HepG2 (cell line): ENCODE data around the gene CAMK4. TPM values are rescaled to one million over a fixed set of nuclear protein-coding genes. Genes with fewer than 3 reads are reported as not detected.

Source experiments
- ATAC-seq: fragments of 200-7000 bp; cut with Tn5 transposase; 3 replicates; pipeline ENCODE4 v1.9.1; 2020; ENCODE audit warnings: mild to moderate bottlenecking, moderate library complexity
- BruUV-seq: library from RNA; stranded (reverse); fragments of 400-500 nt; replicated peaks from 2 replicates; lab custom pipeline; 2021; lab: Mats Ljungman, UMichigan
- CTCF ChIA-PET: fragments of 300-600 bp; formaldehyde crosslinking; extraction: SDS; loops from one replicate; lab custom pipeline; 2021; ENCODE audit warnings: low total read pairs, inconsistent platforms, low intra/inter-chr PET ratio; lab: Yijun Ruan, JAX
- POLR2A ChIA-PET: fragments of 350-600 bp; sonication (Branson Sonifier 250); formaldehyde crosslinking; loops from one replicate; lab custom pipeline; 2020; ENCODE audit warnings: antibody characterized with exemption, inconsistent platforms; lab: Yijun Ruan, JAX
- DNase-seq: peaks from one replicate; pipeline ENCODE4 v3.0.0-alpha.2; 2015; ENCODE audit warnings: low spot score
- FAIRE-seq: peaks from 3 replicates; lab custom pipeline; 2011; peaks lifted over from hg19 to GRCh38; lab: Jason Lieb, UNC
- H2AFZ ChIP-seq: one replicate; pipeline ENCODE4 v1.6.1; 2011; ENCODE audit warnings: low read length, inconsistent platforms
- H3K27ac ChIP-seq: fragments of 300-600 bp; 3 replicates; pipeline ENCODE4 v1.8.0; 2011; ENCODE audit warnings: mixed run types, mild to moderate bottlenecking, mixed read lengths, low read length, inconsistent platforms; ENCODE audit not compliant: insufficient read depth; ENCODE audit errors: extremely low read length
- H3K27me3 ChIP-seq, 2 experiments: fragments of 200-600 bp in 1 of 2; 2 replicates in 1 of 2; 3 replicates in 1 of 2; pipeline versions ENCODE4 v1.6.0 to v1.8.0; 2011; ENCODE audit warnings: low read length in 2 of 2, mild to moderate bottlenecking in 2 of 2, moderate library complexity in 2 of 2, inconsistent platforms in 1 of 2; ENCODE audit not compliant: insufficient read depth in 2 of 2, control insufficient read depth in 1 of 2
- H3K36me3 ChIP-seq, 2 experiments: fragments of 200-600 bp in 1 of 2; replicated peaks in 1 of 2; 2 replicates in 1 of 2; 3 replicates in 1 of 2; pipeline versions ENCODE4 v1.5.1 to v1.8.0; 2011; ENCODE audit warnings: low read length in 2 of 2, inconsistent platforms in 1 of 2; ENCODE audit not compliant: insufficient read depth in 2 of 2, control insufficient read depth in 1 of 2
- H3K4me1 ChIP-seq: 2 replicates; pipeline ENCODE4 v1.5.1; 2012; ENCODE audit warnings: low read length, inconsistent platforms; ENCODE audit not compliant: insufficient read depth
- H3K4me2 ChIP-seq: 2 replicates; pipeline ENCODE4 v1.6.0; 2011; ENCODE audit warnings: low read depth, low read length, inconsistent platforms
- H3K4me3 ChIP-seq, 3 experiments: fragments of 200-600 bp in 1 of 3; sonication (generic), shearing (Covaris generic) in 1 of 3; replicated peaks in 1 of 3; 2 replicates each; pipeline ENCODE4 v1.5.1; 2011 to 2016; ENCODE audit warnings: low read length in 3 of 3, inconsistent platforms in 2 of 3, low read depth in 2 of 3, mild to moderate bottlenecking in 2 of 3, control low read depth in 1 of 3, mixed read lengths in 1 of 3; ENCODE audit not compliant: insufficient read depth in 1 of 3
- H3K79me2 ChIP-seq: one replicate; pipeline ENCODE4 v1.6.1; 2011; ENCODE audit warnings: low read length, inconsistent platforms; ENCODE audit not compliant: insufficient read depth
- H3K9ac ChIP-seq: 2 replicates; pipeline ENCODE4 v1.6.0; 2011; ENCODE audit warnings: mild to moderate bottlenecking, low read depth, low read length, inconsistent platforms; ENCODE audit not compliant: insufficient read depth
- H3K9me3 ChIP-seq: 2 replicates; pipeline ENCODE4 v1.5.1; 2012; ENCODE audit warnings: mild to moderate bottlenecking, low read length
- H4K20me1 ChIP-seq: 2 replicates; pipeline ENCODE4 v1.6.0; 2011; ENCODE audit warnings: inconsistent platforms, mild to moderate bottlenecking, low read length, moderate library complexity; ENCODE audit not compliant: insufficient read depth
- BRCA1 ChIP-seq: sonication (generic); formaldehyde crosslinking; IDR thresholded peaks from 2 replicates; pipeline ENCODE4 v1.4.0; 2020; ENCODE audit warnings: missing genetic modification reagents
- CSRNP1 ChIP-seq: sonication (generic); formaldehyde crosslinking; IDR thresholded peaks from 2 replicates; pipeline ENCODE4 v1.8.1; 2023; ENCODE audit warnings: mild to moderate bottlenecking, missing genetic modification reagents
- HOXA9 ChIP-seq: sonication (generic); formaldehyde crosslinking; IDR thresholded peaks from 2 replicates; pipeline ENCODE4 v1.8.1; 2022; ENCODE audit warnings: missing genetic modification reagents, mild to moderate bottlenecking, moderate library complexity, borderline replicate concordance
- KAT7 ChIP-seq: IDR thresholded peaks from 2 replicates; pipeline ENCODE4 v1.6.1; 2018; ENCODE audit warnings: borderline replicate concordance, missing compliant biosample characterization
- RXRA ChIP-seq: sonication (generic); formaldehyde crosslinking; IDR thresholded peaks from 2 replicates; pipeline ENCODE4 v1.5.1; 2020; ENCODE audit warnings: missing genetic modification reagents
- RXRB ChIP-seq: IDR thresholded peaks from 2 replicates; pipeline ENCODE4 v1.6.1; 2016; ENCODE audit warnings: borderline replicate concordance, missing genetic modification reagents, missing compliant biosample characterization
- TARDBP ChIP-seq: sonication (generic); formaldehyde crosslinking; IDR thresholded peaks from 2 replicates; pipeline ENCODE4 v1.8.0; 2022; ENCODE audit warnings: mild to moderate bottlenecking, missing genetic modification reagents
- TCF7L2 ChIP-seq: IDR thresholded peaks from 2 replicates; pipeline ENCODE4 v1.6.1; 2011; ENCODE audit warnings: mild to moderate bottlenecking, low read depth, low read length, moderate library complexity
- TFDP2 ChIP-seq: sonication (generic); formaldehyde crosslinking; IDR thresholded peaks from 2 replicates; pipeline ENCODE4 v1.4.0; 2020; ENCODE audit warnings: missing genetic modification reagents
- THYN1 ChIP-seq: sonication (generic); formaldehyde crosslinking; IDR thresholded peaks from 2 replicates; pipeline ENCODE4 v1.8.1; 2023; ENCODE audit warnings: low read depth, mild to moderate bottlenecking, moderate library complexity, missing genetic modification reagents, borderline replicate concordance
- XRCC5 ChIP-seq: fragments of 200-400 bp; formaldehyde crosslinking; optimal IDR thresholded peaks from 2 replicates; pipeline ENCODE3; 2017; ENCODE audit warnings: mild to moderate bottlenecking, low read length
- ZBTB21 ChIP-seq: sonication (generic); formaldehyde crosslinking; IDR thresholded peaks from 2 replicates; pipeline ENCODE4 v1.4.0; 2020; ENCODE audit warnings: missing genetic modification reagents
- ZNF672 ChIP-seq: sonication (generic); formaldehyde crosslinking; IDR thresholded peaks from 2 replicates; pipeline ENCODE4 v1.8.1; 2022; ENCODE audit warnings: missing genetic modification reagents
- ZNF784 ChIP-seq: sonication (generic); formaldehyde crosslinking; IDR thresholded peaks from 2 replicates; pipeline ENCODE4 v1.5.1; 2020; ENCODE audit warnings: missing genetic modification reagents, mild to moderate bottlenecking, borderline replicate concordance
- WGBS: methylation state at CpG from one replicate; pipeline ENCODE4 v1.1.6; 2017; ENCODE audit warnings: low lambda C conversion rate; 5-methylcytosine and 5-hydroxymethylcytosine counted together
- in situ Hi-C: cut with HindIII; loops from 2 replicates; pipeline ENCODE4 v1.10.0; 2017; ENCODE audit warnings: low pct_unique_long_range_greater_than_20kb; ENCODE audit not compliant: extremely low pct_ligation_motif_present
- intact Hi-C: fragments of 100-400 bp; cut with micrococcal nuclease; formaldehyde crosslinking; loops from one replicate; pipeline ENCODE4 v1.10.0; 2022; ENCODE audit not compliant: unreplicated experiment
- polyA plus RNA-seq, 8 experiments: library from polyadenylated mRNA; depleted of rRNA in 3 of 8; stranded (reverse) in 7 of 8; unstranded in 1 of 8; fragments of >200 nt; fragmentation: Illumina TruSeq in 4 of 8; extraction: Trizol in 4 of 8; gene quantifications; 2 replicates each; pipeline versions ENCODE4 v1.2.1 to v1.2.3, GENCODE V29; 2011 to 2016; ENCODE audit warnings: low read depth in 4 of 8, missing spikeins in 1 of 8, mixed read lengths in 1 of 8; ENCODE audit not compliant: insufficient read depth in 1 of 8
- total RNA-seq, 5 experiments: library from RNA; depleted of rRNA; stranded (reverse); fragments of >200 nt; fragmentation: Illumina TruSeq; extraction: Trizol; gene quantifications; 2 replicates each; pipeline ENCODE4 v1.2.3, GENCODE V29; 2016; ENCODE audit warnings: low read depth in 1 of 5
- TF ChIP-seq, protein P1 (sequence below): sonication (generic); formaldehyde crosslinking; IDR thresholded peaks from 2 replicates; pipeline ENCODE4 v1.5.1; 2020; ENCODE audit warnings: mild to moderate bottlenecking, missing genetic modification reagents, moderate library complexity
- TF ChIP-seq, protein P2 (sequence below): sonication (generic); formaldehyde crosslinking; IDR thresholded peaks from 2 replicates; pipeline ENCODE4 v1.5.1; 2020; ENCODE audit warnings: missing genetic modification reagents, mild to moderate bottlenecking, borderline replicate concordance
- TF ChIP-seq, protein P3 (sequence below): sonication (generic); formaldehyde crosslinking; IDR thresholded peaks from 2 replicates; pipeline ENCODE4 v1.4.0; 2020; ENCODE audit warnings: missing genetic modification reagents

CAMK4 gene
- total and polyA plus RNA-seq, 2 of the 13 experiments (the other 11 are each of a cell fraction or from before 2014, with no cell fraction given): not detected

DNA sequence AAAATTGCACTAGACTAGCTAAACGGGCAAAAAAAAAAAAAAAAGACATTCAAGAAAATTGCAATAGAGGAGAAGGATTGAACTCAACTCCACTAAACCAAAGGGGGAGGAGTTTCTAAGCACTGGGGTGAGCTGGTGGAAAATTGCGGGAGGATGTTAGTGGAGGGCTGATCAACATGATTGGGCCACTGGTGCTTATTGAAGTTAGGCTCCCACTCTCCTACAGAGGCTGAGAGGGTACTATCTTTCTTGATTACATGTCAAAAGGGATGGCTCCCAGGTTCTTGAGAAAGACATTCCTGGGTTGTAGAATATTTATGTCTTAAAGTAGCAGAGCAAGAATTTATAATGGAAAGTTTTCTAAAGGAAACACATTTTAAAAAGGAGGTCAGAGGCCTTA, 38.0 kb downstream of the CAMK4 start (continued):
- TF ChIP-seq, protein P1, sequence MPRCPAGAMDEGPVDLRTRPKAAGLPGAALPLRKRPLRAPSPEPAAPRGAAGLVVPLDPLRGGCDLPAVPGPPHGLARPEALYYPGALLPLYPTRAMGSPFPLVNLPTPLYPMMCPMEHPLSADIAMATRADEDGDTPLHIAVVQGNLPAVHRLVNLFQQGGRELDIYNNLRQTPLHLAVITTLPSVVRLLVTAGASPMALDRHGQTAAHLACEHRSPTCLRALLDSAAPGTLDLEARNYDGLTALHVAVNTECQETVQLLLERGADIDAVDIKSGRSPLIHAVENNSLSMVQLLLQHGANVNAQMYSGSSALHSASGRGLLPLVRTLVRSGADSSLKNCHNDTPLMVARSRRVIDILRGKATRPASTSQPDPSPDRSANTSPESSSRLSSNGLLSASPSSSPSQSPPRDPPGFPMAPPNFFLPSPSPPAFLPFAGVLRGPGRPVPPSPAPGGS (CRISPR knock-in tag): no peak
- TF ChIP-seq TCF7L2 (no peak), ZNF672 (CRISPR knock-in tag) (no peak), TFDP2 (CRISPR knock-in tag) (no peak), CSRNP1 (CRISPR knock-in tag) (no peak), XRCC5 (no peak), BRCA1 (CRISPR knock-in tag) (no peak)
- TF ChIP-seq, protein P2, sequence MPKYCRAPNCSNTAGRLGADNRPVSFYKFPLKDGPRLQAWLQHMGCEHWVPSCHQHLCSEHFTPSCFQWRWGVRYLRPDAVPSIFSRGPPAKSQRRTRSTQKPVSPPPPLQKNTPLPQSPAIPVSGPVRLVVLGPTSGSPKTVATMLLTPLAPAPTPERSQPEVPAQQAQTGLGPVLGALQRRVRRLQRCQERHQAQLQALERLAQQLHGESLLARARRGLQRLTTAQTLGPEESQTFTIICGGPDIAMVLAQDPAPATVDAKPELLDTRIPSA (CRISPR knock-in tag): no peak

DNA sequence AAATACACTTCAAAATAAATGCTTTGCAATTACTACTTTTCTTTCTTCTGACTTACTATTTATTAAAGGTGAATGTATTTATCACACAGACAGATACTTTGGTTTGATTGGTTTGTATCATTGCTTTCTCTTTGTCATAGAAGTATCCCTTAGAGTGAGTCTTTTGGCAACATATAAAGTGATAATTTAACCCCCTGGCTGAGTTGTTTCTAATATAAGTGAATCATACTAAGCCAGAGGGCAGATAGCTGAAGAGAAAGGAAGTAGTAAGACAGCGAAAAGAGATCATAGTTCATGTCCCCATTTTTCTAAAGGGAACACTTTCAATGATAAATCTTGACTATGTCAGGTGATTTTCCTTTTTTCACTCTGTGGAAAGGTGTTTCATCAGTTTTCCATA, 38.6 kb downstream of the CAMK4 start:
- ATAC-seq: no peak
- no peaks in the 10 kb centered on the region for H4K20me1 ChIP-seq
- no peaks in the 10 kb centered on the region for H3K79me2 ChIP-seq
- H3K27me3 ChIP-seq: no peaks in the 10 kb centered on the region
- intact Hi-C loops: no loop called here
- in situ Hi-C loops: no loop called here
- no peak overlapping the region for H2AFZ ChIP-seq
- 11% methylated on average over 1 of the region's 1 CpG for WGBS
- no peak overlapping the region for H3K4me3 ChIP-seq
- BruUV-seq: no TSS peak
- CTCF ChIA-PET: no interaction called here
- H3K36me3 ChIP-seq: no peaks in the 10 kb centered on the region
- no peak overlapping the region for H3K27ac ChIP-seq
- DNase-seq: no peak
- H3K4me2 ChIP-seq: no peak overlapping the region
- no peaks in the 10 kb centered on the region for H3K9me3 ChIP-seq
- H3K4me1 ChIP-seq: no peaks in the 10 kb centered on the region
- POLR2A ChIA-PET: no interaction called here
- FAIRE-seq: no peak
- H3K9ac ChIP-seq: no peak overlapping the region
- TF ChIP-seq RXRA (CRISPR knock-in tag) (no peak), ZBTB21 (CRISPR knock-in tag) (no peak), TARDBP (no peak), KAT7 (CRISPR knock-in tag) (no peak), THYN1 (CRISPR knock-in tag) (no peak), ZNF784 (CRISPR knock-in tag) (no peak), RXRB (CRISPR knock-in tag) (no peak), HOXA9 (no peak)
- TF ChIP-seq, protein P3, sequence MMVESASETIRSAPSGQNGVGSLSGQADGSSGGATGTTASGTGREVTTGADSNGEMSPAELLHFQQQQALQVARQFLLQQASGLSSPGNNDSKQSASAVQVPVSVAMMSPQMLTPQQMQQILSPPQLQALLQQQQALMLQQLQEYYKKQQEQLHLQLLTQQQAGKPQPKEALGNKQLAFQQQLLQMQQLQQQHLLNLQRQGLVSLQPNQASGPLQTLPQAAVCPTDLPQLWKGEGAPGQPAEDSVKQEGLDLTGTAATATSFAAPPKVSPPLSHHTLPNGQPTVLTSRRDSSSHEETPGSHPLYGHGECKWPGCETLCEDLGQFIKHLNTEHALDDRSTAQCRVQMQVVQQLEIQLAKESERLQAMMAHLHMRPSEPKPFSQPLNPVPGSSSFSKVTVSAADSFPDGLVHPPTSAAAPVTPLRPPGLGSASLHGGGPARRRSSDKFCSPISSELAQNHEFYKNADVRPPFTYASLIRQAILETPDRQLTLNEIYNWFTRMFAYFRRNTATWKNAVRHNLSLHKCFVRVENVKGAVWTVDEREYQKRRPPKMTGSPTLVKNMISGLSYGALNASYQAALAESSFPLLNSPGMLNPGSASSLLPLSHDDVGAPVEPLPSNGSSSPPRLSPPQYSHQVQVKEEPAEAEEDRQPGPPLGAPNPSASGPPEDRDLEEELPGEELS: no peak
